ENCODE data around the gene TCHHL1.

- no peak for TF ChIP-seq CTCF (IDR thresholded peaks at IDR 0.05)
- TF ChIP-seq POLR2AphosphoS5 (IDR thresholded peaks at IDR 0.05; ENCODE audit: insufficient read depth in 1 of 2, low read depth in 1 of 2), result no peak
Observed at GRCh38 chr1:152053375-152053774, 35.5 kb downstream of the TCHHL1 start.

Measured in vagina (tissue), 2 donors.